Right lung (tissue), 5 donors: Measurements from ENCODE around the gene PLCB4. TPM values are rescaled to one million over a fixed set of nuclear protein-coding genes. Genes with fewer than 3 reads are reported as not detected.
A peak's percentile ranks its signal among the peaks of the same experiment; 100 is the strongest.

ENCODE experiments used
- DNase-seq, 2 donors: peaks; one replicate each; pipeline ENCODE4 v3.0.0-alpha.2; 2013
- polyA plus RNA-seq, 5 donors: library from polyadenylated mRNA; unstranded; fragments of 120-200 nt; gene quantifications; one replicate each; pipeline versions ENCODE4 v1.2.1 to v1.2.3, GENCODE V29; 2013; ENCODE audit warnings: inconsistent platforms in 1 of 5, low replicate concordance in 1 of 5; ENCODE audit not compliant: insufficient read length in 5 of 5, insufficient read depth in 1 of 5

PLCB4 gene
- polyA plus RNA-seq, 5 donors = 6.1 to 14.8 (median 11.5) TPM

DNA sequence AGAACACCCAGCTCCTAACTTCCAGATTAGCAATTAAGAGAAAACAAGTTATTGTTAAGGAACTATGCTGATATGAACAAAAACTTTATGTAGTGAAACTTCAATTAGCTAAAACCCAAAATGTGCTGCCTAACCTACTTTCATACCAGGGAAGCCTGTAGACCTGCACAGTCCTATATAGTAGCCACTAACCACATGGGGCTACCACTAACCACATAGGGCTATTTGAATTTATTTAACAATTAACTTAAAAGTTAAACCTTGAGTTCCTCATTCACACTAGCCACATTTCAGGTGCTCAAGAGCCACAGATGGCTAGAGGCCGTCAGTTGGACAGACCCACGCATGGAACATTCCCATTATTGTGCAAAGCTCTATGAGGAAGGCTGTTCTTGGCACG lies 373.1 kb downstream of the PLCB4 start:
- no peak for DNase-seq

DNA sequence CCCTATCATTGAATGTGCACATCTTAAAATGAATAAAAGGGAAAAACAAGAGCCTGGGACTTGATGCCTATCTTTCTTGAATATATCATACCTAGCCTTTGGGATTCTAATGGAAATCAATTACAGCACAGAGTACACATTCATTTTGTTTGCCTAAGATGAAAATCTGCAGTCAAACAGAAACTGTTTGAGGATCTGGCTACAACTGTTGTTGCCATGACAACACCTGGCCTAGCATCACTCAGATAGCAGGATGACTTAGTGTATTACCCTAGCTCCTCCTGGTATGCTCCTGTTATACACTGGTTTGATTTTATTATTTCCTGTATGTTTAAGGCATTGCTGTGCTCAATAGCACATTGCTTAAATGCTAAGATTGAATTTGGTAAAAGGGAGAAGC lies 374.0 kb downstream of the PLCB4 start:
- DNase-seq = no peak

- DNase-seq = no peak
Measured at GRCh38 chr20:9444921-9445320, 376.0 kb downstream of the PLCB4 start.

DNA sequence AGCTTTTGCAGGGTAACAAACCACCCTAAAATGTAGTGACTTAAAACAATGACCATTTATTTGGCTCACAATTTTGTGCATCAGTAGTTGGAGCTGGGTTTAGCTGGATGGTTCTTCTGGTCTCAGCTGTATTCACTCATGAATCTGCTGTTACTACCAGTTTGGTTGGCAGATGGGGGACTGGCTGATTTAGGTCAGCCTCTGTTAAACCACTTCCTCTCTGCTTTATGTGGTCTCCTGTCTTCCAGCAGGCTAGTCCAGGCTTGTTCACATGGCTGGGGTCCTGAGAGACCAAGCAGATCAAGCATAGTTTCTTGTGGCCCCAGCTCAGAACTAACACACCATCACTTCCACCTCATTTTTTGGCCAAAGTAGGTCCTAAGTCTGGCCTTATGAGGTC lies 378.3 kb downstream of the PLCB4 start:
- no peak for DNase-seq

DNA sequence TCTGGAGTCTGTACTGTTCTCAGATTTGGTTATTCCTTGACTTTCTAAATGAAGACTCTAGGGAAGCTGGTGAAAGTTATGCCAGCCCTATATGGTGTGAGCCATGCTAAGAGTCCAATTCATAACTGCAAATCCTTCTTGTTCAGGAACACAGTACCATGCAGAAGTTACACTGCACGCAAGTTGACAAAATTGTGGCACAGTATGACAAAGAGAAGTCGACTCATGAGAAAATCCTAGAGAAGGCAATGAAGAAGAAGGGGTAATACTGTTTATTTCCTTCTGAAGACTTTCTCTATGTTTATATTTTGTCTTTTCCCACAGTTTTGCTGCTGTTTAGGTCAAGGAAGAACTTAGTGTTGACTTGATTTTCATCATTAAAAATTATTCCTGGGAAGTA lies 384.3 kb downstream of the PLCB4 start:
- DNase-seq = no peak

- no peak for DNase-seq
Measured at GRCh38 chr20:9454791-9455190, 385.9 kb downstream of the PLCB4 start.

DNA sequence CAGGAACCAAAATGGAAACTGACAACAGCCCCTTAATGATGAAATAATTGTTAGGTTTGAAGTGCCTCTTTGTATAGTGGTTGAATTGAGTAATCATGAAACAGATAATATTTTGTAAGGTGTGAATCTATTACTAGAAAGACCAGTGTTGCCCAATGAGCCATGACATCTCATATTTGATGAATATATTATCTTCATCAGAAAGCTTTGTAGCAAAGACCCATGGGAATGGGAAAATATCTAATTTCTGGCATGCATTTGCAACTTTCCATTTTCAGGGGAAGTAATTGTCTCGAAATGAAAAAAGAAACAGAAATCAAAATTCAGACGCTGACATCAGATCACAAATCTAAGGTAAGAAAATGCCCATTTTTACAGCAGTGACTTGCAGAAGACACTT lies 388.2 kb downstream of the PLCB4 start:
- no peak for DNase-seq

DNA sequence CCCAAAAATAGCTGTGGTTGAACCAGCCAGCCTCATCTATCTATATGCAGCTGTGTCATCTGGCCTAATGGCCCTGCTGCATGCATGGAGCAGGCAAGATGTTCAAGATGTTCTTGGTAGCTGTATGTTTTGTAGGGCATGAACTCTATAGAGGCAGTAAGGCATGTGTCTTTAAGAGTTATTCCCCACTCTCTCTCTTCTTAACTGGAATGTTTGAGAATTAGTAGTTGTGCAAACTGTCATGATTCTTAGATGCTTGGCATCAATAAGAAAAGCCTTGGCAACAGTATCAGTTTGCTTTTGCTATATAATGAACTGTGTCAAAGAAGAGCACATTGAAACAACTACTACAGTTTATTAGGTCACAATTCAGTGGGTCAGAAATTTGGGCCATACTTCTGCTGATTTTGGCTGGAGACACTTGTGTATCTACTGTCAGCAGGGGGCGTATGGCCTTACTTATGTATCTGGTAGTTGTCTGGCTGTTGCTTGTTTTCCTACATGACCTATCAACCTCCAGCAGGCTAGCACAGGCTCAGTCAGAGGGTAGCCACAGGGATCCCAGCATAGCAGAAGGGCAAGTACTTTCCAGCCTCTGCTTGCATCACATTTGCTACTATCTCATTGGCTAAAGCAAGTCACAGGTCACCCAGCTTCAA lies 389.4 kb downstream of the PLCB4 start:
- DNase-seq = peak; percentile 56 to 67

GRCh38 chr20:9460518-9460917 lies 391.6 kb downstream of the PLCB4 start:
- no peak for DNase-seq

DNA sequence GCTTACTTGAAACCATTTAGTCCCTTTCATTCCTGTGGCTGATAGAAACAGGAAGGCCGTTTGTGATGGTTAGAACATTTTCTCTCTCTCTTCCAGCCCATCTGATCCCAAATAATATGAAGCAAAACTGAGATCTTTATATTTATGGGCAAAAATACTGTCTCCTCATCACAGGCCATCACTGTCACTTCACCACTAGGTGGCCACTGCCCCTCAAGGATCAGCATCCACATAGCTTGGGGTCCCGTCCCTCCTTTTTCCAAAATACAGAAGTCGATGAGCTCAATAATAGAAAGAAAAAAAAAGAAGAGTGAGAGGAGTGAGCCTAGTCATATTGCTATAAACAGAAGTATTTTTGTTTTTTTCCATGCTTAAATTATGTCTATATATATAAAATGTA lies 399.1 kb downstream of the PLCB4 start:
- DNase-seq = no peak

DNA sequence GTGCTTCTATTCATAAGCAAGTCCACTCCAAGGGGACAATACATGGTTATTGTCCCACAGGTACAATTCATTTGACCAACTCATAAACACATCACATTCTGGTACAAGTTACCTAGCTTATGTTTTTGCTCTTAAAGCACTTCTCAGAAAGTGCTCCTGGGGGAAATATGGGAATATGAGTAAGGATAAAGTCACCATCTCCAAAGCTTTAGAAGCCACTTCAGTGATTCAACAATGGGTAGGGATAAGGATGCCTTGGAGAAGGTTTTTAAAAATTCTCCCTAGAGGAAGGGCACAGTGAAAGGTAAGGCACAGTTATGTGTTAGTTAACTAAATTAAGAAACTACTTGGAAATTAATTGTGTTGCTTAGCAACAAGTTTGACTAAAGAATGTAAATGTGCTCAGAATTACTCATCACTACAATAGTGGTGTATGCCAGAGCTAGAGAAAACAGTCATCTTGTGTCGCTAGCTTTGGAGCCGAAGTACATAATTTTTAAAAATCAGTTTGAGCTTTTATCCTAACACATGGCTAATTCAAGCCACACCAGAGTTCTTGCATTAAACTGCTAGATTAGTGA lies 406.0 kb downstream of the PLCB4 start:
- no peak for DNase-seq

GRCh38 chr20:9475456-9475855 lies 406.6 kb downstream of the PLCB4 start:
- no peak for DNase-seq

DNA sequence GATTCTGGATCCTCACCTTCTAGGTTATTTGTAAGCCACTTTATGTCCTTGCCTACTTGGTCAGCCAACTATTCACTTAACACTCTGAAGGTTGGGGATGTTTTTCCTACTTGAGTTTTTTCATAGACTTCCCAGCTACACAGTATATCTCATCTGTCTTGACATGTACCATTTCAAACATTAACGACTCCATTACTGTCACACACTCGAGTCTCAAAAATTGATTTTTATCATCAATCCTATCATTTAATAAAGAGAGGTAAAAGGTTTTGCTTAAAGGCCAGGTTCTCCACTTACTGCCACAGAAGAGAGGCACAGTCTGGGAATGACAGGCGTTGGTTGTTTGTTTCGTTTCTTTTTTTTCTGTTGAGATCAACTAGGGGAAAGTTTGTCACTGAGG lies 407.3 kb downstream of the PLCB4 start:
- DNase-seq = no peak

- DNase-seq = no peak
Measured at GRCh38 chr20:9476637-9477036, 407.8 kb downstream of the PLCB4 start.

GRCh38 chr20:9478771-9479170 lies 409.9 kb downstream of the PLCB4 start:
- no peak for DNase-seq

- DNase-seq = no peak
Measured at GRCh38 chr20:9480066-9480465, 411.2 kb downstream of the PLCB4 start.

DNA sequence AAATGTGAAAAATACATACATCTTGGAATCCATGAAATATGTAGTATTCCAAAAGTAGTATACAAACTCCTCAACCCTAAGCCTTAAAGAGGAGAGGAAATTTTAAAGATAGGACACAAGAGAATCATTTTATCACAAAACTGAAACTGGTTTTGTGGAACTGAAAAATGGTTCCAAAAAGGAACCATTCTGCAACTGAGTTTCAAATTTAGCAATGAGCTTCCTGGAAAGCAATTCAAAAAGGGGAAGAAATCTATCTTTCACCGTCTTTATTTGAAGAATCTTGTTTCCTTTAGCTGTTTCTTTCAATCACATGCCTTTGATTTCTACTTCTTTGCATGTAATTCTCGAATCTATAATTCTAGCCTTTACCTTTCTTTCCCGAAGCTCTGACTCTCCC lies 413.3 kb downstream of the PLCB4 start:
- DNase-seq = no peak

DNA sequence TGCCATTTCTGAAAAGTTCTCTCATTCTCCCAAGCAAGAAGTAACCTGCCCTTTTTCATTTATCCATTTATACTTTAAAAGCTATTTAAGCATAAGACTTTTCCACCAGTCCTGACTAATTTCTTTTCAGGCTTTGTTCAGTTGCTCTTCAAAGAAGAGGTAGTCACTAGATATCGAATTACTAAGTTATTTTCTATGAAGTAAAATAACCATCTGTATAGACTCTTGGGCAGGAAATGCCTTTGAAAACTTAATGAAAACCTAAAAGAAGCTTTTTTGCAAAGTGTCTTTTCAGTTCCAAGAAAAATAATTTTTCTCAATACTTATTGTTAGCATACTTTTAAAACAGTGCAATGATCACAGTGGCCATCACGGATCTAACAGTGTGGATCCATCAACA lies 414.2 kb downstream of the PLCB4 start:
- no peak for DNase-seq

GRCh38 chr20:9485614-9486340 lies 416.9 kb downstream of the PLCB4 start:
- DNase-seq = no peak

DNA sequence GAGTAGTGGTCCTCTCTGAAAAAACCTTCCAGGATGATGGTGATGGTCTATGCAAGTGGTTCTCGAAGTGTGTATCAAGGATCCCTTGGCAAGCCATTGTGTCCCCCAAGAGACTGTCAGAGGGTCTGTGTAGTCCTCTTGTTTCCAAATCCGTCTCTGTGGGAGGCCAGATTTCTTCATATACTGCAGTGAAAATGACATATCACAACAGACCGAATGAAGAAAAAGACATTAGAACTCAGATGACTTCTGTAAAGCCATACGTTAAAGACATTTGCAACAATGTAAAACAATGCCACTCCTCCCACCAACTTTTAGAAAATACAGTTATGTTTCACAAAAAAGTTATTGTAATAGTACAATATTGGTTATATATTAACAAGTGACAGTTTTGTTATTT lies 418.3 kb downstream of the PLCB4 start:
- no peak for DNase-seq

DNA sequence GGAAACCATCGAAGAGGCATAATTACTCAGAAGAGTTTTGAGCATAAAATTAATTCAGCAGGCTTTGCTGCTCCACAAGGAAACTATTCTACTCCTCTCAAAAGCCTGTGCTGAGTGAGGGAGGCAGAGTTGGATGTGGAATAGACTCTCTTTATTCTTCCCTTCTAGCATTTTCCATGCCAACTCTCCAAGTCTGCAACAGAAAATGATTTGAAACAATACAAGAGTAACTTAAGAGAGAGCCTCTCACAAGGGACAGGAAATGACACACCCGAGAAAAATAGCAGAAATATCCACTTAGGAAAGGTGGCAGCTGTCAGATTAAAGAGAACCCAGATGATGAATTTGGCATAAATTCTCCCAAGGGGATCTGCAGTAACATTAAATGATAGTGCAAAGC lies 419.2 kb downstream of the PLCB4 start:
- DNase-seq = no peak

- DNase-seq = no peak
Measured at GRCh38 chr20:9490161-9490560, 421.3 kb downstream of the PLCB4 start.

DNA sequence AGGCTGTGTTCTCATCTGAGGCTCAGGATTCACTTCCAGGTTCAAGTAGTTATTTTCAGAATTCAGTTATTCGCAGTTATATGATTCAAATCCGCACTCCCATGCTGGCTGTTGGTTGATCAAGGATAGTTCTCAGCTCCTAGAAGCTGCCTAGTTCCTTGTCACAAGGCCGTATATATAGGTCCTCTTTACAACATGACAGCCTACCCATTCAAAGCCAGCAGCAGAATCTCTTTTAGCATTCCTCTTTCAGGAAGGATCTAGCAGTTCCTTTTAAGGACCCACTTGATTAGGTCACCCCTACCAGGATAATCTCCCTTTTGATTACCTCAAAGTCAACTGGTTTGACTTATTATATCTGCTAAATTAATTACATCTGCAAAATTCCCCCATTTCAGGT lies 421.7 kb downstream of the PLCB4 start:
- no peak for DNase-seq

DNA sequence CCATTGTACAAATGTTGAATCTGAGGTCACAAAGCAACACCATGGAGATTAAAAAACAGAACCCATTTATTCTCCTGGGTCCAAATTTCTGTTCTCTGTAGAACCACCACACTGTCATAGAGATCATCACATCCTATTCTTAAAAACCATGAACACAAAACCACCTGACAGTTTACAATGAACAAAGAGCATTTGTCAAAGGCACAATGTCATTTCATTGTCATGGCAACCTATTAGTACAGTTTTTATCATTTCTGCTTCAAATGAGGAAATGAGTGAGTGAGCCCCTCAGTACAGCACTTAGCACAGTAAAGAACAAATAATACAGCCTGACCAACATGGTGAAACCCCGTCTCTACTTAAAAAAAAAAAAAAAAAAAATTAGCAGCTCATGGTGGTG lies 422.4 kb downstream of the PLCB4 start:
- DNase-seq = no peak
